ENCODE results near the gene ZNF22.

The ZNF22 gene

GRCh38 chr10:44998146-44998631 is 2.5 kb upstream of the ZNF22 start:
- no peaks in the 10 kb centered on the region for H3K9me3 ChIP-seq
- H3K4me3 ChIP-seq, result no peak overlapping the region
- peak overlapping the region; percentile 90 to 91 for H3K27ac ChIP-seq
- intact Hi-C loops (cut with DNase I; ENCODE audit: low total_unique reads), result no loop called here
- TF ChIP-seq CTCF (IDR thresholded peaks at IDR 0.05), result no peak
- peaks cover 6 to 85% (median 74%) of the 10 kb centered on the region in 4 donors for H3K4me1 ChIP-seq
- no peaks in the 10 kb centered on the region for H3K27me3 ChIP-seq
- DNase-seq, result peak; percentile 83 to 84
- peaks cover 0 to 1% (median 0%) of the 10 kb centered on the region in 3 donors for H3K36me3 ChIP-seq

GRCh38 chr10:45000138-45000751 is 478 bp upstream of the ZNF22 start:
- Histone ChIP-seq H3K27ac (peak overlapping the region; percentile 90 to 97), H3K4me3 (peak overlapping the region; percentile 63 to 76), H3K36me3 (peaks cover 0 to 20% (median 14%) of the 10 kb centered on the region in 3 donors), H3K4me1 (peaks cover 6 to 66% (median 55%) of the 10 kb centered on the region in 4 donors), H3K27me3 (no peaks in the 10 kb centered on the region), H3K9me3 (no peaks in the 10 kb centered on the region)
- TF ChIP-seq CTCF (IDR thresholded peaks at IDR 0.05), result no peak
- intact Hi-C loops (cut with DNase I; ENCODE audit: low total_unique reads), result no loop called here
- peak; percentile 91 for DNase-seq

- intact Hi-C loops (cut with DNase I; ENCODE audit: low total_unique reads), result no loop called here
- DNase-seq, result peak; percentile 80 to 89
Observed at GRCh38 chr10:45001381-45002148, 842 bp downstream of the ZNF22 start.

GRCh38 chr10:45003432-45004000 is 2.8 kb downstream of the ZNF22 start:
- H3K4me1 ChIP-seq, result peaks cover 0 to 33% (median 25%) of the 10 kb centered on the region in 4 donors
- intact Hi-C loops (cut with DNase I; ENCODE audit: low total_unique reads), result no loop called here
- no peak for TF ChIP-seq CTCF (IDR thresholded peaks at IDR 0.05)
- DNase-seq, result no peak
- H3K9me3 ChIP-seq, result no peaks in the 10 kb centered on the region
- no peak overlapping the region for H3K4me3 ChIP-seq
- no peaks in the 10 kb centered on the region for H3K27me3 ChIP-seq
- no peak overlapping the region for H3K27ac ChIP-seq
- peaks cover 0 to 22% (median 14%) of the 10 kb centered on the region in 3 donors for H3K36me3 ChIP-seq

More at GRCh38 chr10:45001381-45002148, 842 bp downstream of the ZNF22 start:
- H3K36me3 ChIP-seq, result peaks cover 0 to 22% (median 14%) of the 10 kb centered on the region in 3 donors
- peak overlapping the region; percentile 90 to 97 for H3K27ac ChIP-seq
- no peaks in the 10 kb centered on the region for H3K9me3 ChIP-seq
- peaks cover 6 to 53% (median 42%) of the 10 kb centered on the region in 4 donors for H3K4me1 ChIP-seq
- H3K27me3 ChIP-seq, result no peaks in the 10 kb centered on the region
- TF ChIP-seq CTCF (IDR thresholded peaks at IDR 0.05), result peak; percentile 26 to 34
- H3K4me3 ChIP-seq, result peak overlapping the region; percentile 63 to 76

- no peak for DNase-seq
- Histone ChIP-seq H3K4me1 (peaks cover 0 to 22% (median 17%) of the 10 kb centered on the region in 4 donors), H3K27me3 (no peaks in the 10 kb centered on the region), H3K27ac (no peak overlapping the region), H3K9me3 (no peaks in the 10 kb centered on the region), H3K4me3 (no peak overlapping the region), H3K36me3 (peaks cover 0 to 22% (median 14%) of the 10 kb centered on the region in 3 donors)
- intact Hi-C loops (cut with DNase I; ENCODE audit: low total_unique reads), result no loop called here
- no peak for TF ChIP-seq CTCF (IDR thresholded peaks at IDR 0.05)
Observed at GRCh38 chr10:45004661-45005060, 3.9 kb downstream of the ZNF22 start.
